GM18909 (cell line): ENCODE measurements around the gene WDR20.

Experiments
- ATAC-seq: cut with Tn5 transposase; IDR thresholded peaks from one replicate; pipeline ENCODE4 v1.9.1; 2021; ENCODE audit warnings: mild to moderate bottlenecking; ENCODE audit not compliant: unreplicated experiment, poor library complexity

The WDR20 gene

DNA sequence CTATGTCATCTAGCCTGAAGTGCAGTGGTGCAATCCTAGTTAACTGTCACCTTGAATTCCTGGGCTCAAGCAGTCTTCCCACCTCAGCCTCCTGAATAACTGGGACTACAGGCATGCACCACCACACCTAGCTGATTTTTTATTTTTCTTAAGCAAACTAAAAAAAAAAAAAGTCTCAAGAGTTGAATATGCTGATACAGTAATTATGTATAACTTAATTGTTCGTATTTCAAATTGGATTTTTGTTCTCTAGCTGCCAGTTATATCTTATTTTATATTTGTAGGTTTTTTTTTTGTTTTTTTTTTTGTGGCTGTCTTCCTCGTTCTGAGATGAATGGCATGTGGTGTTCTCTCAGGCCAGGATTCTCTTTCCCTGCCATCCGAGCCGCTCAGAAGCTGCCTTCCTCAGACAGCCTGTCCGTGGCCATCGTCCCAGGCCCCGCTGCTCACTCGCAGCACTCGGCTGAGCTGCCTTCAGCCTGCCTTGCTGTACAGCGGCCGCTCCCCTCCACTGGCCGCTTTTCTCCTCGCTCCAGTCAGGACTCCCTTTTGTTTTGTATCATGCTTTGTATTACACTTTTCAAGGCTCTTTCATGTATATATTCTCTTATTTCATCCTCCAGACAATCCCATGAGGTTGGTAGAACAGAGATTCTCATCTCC, 53.3 kb downstream of the WDR20 start:
- no peak for ATAC-seq

DNA sequence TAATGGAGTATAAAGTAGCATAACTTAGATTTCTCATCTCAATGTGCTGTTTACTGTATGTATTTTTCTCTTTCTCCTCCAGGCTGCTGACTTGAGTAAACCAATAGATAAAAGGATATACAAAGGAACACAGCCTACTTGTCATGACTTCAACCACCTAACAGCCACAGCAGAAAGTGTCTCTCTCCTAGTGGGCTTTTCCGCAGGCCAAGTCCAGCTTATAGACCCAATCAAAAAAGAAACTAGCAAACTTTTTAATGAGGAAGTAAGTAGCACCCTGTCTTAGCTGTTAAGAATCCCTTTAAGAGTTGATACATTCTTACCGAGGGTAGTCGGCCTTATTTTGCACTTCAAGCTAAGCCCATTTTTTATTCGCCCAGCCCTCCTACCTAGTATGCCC, 55.2 kb downstream of the WDR20 start:
- ATAC-seq, result no peak

GRCh38 chr14:102195446-102195845, 55.7 kb downstream of the WDR20 start:
- no peak for ATAC-seq

GRCh38 chr14:102196039-102196901, 56.6 kb downstream of the WDR20 start:
- ATAC-seq, result no peak

GRCh38 chr14:102196902-102197230, 57.2 kb downstream of the WDR20 start:
- no peak for ATAC-seq

DNA sequence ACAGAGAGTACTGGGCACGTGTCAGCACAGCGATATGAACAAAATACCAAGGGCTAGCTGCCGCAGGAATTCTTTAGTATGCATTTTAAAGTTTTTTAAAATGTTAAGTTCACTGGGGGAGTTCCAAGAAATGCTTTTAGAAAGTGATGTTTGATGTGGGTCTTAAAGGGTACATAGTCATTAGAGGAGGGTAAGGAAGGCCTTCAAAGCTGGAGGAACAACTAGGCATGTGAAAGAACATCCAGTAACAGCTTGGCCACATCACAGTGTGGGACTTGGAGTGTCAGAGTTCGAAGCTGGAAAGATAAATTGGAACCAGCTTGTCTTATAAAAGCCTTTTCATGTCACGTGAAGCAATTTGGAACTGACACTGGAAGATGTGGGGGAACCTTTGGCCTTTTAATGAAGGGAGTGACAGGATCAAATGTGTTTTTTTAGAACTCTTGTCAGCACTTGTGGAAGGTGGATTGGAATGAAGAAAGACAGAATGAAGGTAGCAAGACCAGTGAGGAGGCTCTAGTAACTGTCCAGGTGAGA, 57.7 kb downstream of the WDR20 start:
- no peak for ATAC-seq

DNA sequence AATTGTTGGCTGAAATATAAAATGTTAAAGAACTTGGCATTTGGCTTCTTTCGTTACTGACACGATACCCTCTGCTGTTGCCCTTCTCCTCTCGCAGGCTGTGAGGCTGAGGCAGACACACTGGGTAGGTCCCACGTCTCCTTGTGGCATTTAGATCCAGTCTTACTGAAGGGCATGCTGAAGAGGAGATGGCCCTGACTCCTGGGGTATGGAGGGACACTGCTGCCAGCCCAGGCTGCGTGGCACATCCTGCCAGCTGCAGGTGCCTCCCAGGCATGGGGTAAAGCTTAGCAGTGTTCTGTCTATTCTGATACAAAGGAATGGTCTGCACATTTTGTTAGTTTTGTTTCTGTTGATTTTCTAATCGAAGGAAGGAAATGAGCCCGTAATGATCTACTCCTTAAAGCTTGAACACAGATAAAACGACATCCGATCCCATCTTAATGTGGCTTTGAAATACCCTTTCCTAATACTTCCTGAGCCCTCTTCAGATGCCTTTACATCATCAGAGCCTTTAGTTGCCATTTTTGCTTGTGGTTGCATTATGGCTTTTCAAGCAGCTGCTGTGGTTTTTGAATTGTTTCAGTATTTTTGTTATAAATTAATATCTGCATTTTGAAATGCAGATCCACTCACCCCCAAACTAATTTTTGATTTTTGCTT, 61.1 kb downstream of the WDR20 start:
- ATAC-seq, result no peak

DNA sequence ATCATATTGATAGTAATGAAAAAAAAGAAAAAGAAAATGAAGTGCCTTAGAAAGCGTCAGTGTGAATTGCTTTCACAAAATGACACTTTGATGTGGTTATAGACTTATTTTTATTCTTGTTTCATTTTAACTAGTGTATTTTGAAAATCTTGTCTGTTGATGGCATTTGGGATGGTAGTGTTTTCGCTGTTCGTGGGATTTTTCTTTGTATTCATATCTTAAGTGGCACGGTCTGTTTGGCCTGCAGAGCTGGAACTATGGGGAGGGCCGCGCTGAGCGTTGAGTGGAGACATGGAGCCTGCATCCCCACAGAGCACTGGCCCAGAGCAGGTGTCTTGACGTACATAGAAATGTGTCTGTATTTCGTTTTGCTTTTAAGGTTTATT, 61.6 kb downstream of the WDR20 start:
- ATAC-seq, result no peak

DNA sequence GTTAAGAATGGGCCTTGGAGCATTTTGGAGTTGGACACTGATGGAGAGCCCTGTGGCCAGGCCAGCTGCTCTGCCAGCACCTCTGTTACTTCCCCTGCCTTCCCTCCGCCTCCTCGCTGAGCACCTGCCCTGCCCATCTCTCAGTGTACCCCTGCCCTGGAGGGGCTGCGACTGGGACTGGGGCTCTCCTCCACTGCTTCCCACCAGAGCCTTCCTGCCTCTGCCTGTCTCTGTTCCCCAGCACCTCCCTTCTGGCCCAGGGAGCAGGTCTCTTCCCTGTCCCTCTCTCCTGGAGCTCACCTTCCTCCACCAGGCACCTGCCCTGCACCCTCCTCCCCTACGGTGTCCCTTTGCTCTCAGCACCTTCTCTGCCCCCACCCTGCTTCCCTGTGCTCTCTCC, 62.1 kb downstream of the WDR20 start:
- ATAC-seq, result no peak

DNA sequence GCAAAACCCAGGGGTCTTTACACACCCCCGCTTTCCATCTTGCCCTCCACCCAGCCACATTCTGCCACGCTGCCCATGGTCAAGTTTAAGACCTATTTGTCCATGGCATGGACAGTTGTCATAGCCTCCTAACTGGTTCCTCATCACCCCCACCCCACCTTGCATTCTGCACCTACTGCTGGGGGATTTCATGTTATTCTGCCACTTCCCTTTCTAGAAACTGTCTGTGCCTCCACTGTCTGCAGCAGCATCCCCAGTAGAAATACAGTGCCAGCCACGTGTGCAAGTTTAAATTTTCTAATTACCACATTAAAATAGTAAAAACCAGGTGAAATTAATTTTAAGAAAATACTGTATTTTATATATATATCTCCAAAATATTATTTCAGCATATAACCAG, 63.2 kb downstream of the WDR20 start:
- ATAC-seq, result no peak

- no peak for ATAC-seq
These were observed 63.7 kb downstream of the WDR20 start for GRCh38 chr14:102203382-102203781.

DNA sequence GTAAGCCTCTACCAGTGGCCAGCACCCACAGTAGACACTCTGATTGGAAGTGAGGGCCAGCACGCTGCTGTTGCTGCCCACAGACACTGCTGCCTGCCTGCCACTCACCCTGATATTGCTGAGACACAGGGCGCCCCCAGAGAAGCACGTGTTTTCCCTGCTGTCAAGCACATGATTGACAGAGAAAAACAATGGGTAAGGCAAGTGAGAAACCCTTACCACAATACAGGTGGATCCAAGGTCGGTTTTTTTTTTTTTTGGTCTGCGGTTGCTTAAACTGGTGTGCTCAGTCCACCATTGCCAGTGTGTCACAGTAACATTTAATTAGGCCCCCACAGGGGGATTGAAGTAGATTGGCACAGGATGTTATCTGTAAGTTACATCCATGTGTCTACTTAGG, 65.9 kb downstream of the WDR20 start:
- ATAC-seq, result no peak

DNA sequence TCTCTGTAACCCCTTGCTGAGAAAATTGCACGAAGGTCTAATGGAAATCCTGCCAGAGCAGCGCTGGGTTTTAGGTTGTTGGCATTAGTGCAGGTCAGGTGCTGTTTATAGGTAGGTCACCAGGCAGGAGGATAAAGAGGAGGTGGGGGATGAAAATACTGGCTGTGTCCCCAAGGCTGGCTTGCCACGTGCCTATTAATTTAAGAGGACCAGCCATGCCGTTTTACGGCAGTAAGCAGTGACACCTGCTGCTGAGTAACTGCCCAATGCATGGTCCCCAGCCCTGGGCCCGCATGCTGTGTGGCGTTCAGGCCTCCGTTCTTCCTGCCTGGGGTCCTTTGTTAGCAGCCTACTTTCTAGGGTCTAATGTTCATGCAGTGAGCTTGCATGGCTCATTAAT, 67.2 kb downstream of the WDR20 start:
- ATAC-seq, result no peak

- ATAC-seq, result no peak
These were observed 68.2 kb downstream of the WDR20 start for GRCh38 chr14:102207831-102208365.

GRCh38 chr14:102208741-102209140, 69.0 kb downstream of the WDR20 start:
- ATAC-seq, result no peak

DNA sequence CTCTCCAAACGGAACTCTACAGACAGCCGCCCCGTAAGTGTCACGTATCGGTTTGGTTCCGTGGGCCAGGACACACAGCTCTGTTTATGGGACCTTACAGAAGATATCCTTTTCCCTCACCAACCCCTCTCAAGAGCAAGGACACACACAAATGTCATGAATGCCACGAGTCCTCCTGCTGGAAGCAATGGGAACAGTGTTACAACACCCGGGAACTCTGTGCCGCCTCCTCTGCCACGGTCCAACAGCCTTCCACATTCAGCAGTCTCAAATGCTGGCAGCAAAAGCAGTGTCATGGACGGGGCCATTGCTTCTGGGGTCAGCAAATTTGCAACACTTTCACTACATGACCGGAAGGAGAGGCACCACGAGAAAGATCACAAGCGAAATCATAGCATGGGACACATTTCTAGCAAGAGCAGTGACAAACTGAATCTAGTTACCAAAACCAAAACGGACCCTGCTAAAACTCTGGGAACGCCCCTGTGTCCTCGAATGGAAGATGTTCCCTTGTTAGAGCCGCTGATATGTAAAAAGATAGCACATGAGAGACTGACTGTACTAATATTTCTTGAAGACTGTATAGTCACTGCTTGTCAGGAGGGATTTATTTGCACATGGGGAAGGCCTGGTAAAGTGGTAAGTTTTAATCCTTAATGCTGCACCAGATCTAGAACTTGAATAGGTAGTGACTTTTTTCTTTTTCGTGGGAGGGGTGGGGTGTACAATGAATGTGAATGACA, 69.7 kb downstream of the WDR20 start:
- ATAC-seq, result no peak

- no peak for ATAC-seq
These were observed 70.8 kb downstream of the WDR20 start for GRCh38 chr14:102210421-102211042.

DNA sequence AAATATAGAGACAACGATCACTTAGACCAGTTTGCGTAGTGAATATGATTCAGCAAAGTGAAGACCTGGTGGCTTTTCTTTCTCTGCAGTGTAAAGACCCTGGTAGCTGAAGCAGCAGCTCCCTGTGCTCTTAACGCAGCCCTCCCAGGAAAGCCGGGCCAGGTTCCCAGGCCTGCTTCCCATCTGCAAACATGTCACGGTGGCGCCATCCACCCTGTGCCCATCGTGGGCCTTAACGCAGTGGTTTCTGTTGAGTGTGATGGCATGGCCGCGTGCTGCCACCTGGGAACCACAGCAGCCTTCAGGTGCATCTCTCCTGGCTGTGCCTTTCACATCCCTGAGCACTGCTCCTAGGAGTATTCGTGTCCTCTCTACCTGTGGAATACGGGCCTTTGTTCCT, 71.5 kb downstream of the WDR20 start:
- ATAC-seq, result no peak

GRCh38 chr14:102212356-102212755, 72.7 kb downstream of the WDR20 start:
- ATAC-seq, result no peak

DNA sequence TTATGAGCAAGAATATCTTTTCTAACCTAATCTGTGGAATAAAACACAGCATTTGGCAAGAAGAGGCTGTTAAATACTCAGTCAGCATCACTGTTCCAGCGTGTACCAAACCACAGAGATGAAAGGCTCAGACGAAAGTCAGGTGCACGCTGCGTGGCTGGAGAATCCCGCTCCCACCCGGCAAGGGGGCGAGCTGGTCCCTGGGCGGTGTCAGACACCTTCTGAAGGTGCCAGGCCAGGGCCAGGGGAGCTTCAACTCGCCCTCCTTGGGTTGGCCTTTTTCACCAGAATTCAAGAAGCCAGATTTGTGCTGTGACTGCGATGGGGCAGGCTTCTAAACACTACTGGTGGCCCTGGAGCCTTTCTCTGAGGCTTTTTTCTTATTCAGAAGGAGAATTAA, 73.1 kb downstream of the WDR20 start:
- no peak for ATAC-seq
